GM10266 (cell line): ENCODE data around the gene TRIM2.

Experiments used
- DNase-seq: peaks from one replicate; pipeline ENCODE4 v3.0.0; 2012; ENCODE audit errors: extremely low spot score
- CTCF ChIP-seq: IDR thresholded peaks from 2 replicates; pipeline ENCODE4 v1.5.1; 2012; ENCODE audit warnings: mild to moderate bottlenecking, low read depth; ENCODE audit not compliant: control insufficient read depth, insufficient read depth; ENCODE audit errors: missing control alignments

TRIM2 gene

GRCh38 chr4:153177841-153178240 lies 26.4 kb upstream of the TRIM2 start:
- TF ChIP-seq CTCF, result no peak
- no peak for DNase-seq

DNA sequence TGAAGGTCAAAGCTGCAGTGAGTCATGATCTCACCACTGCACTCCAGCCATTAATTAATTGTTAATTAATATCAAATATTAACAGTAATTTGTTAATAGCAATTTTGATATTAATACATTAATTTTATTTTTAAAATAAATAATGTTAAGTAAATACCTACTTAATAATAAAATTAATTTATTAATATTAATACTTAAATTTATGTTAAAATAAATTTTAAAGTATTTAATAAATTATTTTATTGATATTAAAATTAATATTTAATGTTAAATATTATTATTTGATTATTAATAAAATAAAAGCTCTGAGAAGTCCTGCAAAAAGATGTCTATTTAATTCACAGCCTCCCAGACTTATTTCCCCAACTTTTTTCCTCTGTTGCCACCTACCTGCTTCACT lies 25.1 kb upstream of the TRIM2 start:
- TF ChIP-seq CTCF, result no peak
- DNase-seq, result no peak

DNA sequence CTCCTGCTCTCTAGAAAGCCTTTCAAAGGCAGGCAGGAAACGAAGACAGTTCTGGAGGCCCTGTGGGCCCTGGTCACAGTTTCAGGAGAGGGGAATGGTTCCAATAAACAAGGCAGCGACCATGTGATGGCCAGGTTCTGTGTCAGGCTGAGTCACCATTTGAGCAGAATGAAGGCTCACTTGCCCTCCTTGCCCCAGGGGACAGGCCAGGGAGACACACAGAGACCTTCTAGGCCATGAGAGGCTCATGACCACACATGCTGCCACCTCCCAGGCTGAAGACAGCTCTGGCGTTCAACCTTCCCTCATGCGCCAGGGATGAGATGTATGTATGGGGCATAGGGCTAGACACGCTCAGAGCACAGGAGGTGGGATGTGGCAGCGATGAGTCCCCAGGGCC lies 22.9 kb upstream of the TRIM2 start:
- DNase-seq, result no peak
- TF ChIP-seq CTCF, result no peak

GRCh38 chr4:153181700-153182099 lies 22.5 kb upstream of the TRIM2 start:
- no peak for DNase-seq
- TF ChIP-seq CTCF, result no peak

GRCh38 chr4:153183146-153183545 lies 21.1 kb upstream of the TRIM2 start:
- TF ChIP-seq CTCF, result no peak
- no peak for DNase-seq

- no peak for DNase-seq
- TF ChIP-seq CTCF, result no peak
Observed at GRCh38 chr4:153185331-153185852, 18.9 kb upstream of the TRIM2 start.

GRCh38 chr4:153186046-153186728 lies 18.1 kb upstream of the TRIM2 start:
- TF ChIP-seq CTCF, result no peak
- DNase-seq, result no peak
